Measurements from ENCODE around the gene MAF.

Gene MAF

DNA sequence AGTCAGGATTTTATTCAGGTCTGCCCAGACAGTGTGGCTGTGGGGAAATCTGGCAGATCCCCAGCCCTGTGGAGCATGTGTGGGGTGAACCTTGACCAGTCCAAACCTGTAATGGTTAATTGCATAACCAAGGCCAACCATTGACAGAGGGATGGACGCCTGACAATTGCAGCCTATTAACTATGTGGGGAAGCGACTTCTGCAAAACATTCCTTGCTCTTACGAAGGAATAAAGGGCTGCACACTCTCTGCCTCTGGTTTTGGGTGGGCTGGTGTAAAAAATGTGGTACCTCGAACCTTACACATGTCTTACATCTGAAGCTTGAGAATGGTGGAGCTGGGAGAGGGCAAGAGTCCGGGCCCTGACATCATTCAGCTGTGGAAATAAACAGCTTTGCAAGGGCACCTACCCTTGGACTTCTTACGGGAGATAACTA lies 35.8 kb downstream of the MAF start:
- Histone ChIP-seq H3K27me3 (ENCODE audit: control insufficient read depth, insufficient read depth, low read length) (no peaks in the 10 kb centered on the region), H3K9ac (ENCODE audit: low read length) (no peak overlapping the region), H3K27ac (ENCODE audit: low read depth, low read length) (no peak overlapping the region), H3K4me1 (ENCODE audit: control insufficient read depth, insufficient read depth, low read length) (peaks cover 12% of the 10 kb centered on the region), H3K36me3 (ENCODE audit: control insufficient read depth, insufficient read depth, low read length) (no peaks in the 10 kb centered on the region), H3K4me3 (ENCODE audit: low read depth, low read length) (no peak overlapping the region), H3K9me3 (ENCODE audit: control insufficient read depth, insufficient read depth, low read depth, low read length) (no peaks in the 10 kb centered on the region)

DNA sequence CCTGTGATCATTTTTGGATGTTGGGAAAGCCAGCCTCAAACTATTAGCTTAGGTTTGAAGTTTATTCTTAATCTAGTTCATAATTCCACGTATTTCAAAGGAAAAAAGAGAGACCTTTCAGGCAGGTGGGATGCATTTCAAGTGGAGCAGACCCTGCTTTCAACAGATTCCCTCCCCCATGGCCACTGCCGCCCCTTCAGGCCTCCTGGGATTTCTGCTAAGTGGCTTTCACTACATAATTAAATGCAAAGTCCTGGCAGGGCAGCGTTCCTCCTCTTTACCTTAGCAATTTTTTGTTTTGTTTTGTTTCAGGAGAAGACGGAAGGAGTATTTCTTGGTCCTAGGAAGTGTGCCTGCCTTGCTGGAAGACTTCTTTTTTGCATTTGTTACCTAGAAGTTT lies 36.6 kb downstream of the MAF start:
- no peaks in the 10 kb centered on the region for H3K27me3 ChIP-seq (ENCODE audit: control insufficient read depth, insufficient read depth, low read length)
- peaks cover 12% of the 10 kb centered on the region for H3K4me1 ChIP-seq (ENCODE audit: control insufficient read depth, insufficient read depth, low read length)
- H3K4me3 ChIP-seq (ENCODE audit: low read depth, low read length): no peak overlapping the region
- no peak overlapping the region for H3K27ac ChIP-seq (ENCODE audit: low read depth, low read length)
- no peaks in the 10 kb centered on the region for H3K36me3 ChIP-seq (ENCODE audit: control insufficient read depth, insufficient read depth, low read length)
- H3K9me3 ChIP-seq (ENCODE audit: control insufficient read depth, insufficient read depth, low read depth, low read length): no peaks in the 10 kb centered on the region
- H3K9ac ChIP-seq (ENCODE audit: low read length): no peak overlapping the region

DNA sequence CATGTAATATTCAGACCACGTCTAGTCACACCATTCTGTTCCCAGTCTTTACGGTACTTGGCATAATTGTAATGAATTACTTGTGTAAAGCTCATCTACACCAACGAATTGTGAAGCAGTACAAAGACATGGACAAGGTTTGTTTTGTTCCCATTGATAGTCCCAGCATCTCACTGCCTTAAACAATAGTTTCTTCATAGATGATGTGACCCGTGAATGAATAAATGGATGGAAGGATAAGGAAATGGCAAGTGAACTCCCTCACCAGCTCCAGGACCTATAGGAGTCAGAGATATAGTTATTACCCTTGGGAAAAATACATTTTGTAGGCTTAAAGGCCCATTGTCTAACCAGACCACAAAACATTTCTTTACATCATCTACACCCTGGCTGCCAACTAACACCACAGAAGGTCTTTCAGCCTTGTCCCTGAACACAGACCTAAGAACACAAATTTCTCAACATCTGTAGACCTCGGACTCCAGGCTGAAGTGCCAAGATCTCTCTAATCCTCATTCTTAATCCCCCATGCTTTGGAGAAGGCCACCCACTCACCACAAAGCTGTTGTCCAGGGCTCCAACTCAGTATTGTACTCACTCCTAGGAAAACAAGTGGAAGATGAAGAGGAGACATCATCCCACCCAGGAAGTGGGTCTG lies 38.2 kb downstream of the MAF start:
- Histone ChIP-seq H3K27ac (ENCODE audit: low read depth, low read length) (no peak overlapping the region), H3K9me3 (ENCODE audit: control insufficient read depth, insufficient read depth, low read depth, low read length) (no peaks in the 10 kb centered on the region), H3K27me3 (ENCODE audit: control insufficient read depth, insufficient read depth, low read length) (no peaks in the 10 kb centered on the region), H3K9ac (ENCODE audit: low read length) (no peak overlapping the region), H3K4me3 (ENCODE audit: low read depth, low read length) (no peak overlapping the region), H3K36me3 (ENCODE audit: control insufficient read depth, insufficient read depth, low read length) (no peaks in the 10 kb centered on the region), H3K4me1 (ENCODE audit: control insufficient read depth, insufficient read depth, low read length) (peaks cover 12% of the 10 kb centered on the region)

DNA sequence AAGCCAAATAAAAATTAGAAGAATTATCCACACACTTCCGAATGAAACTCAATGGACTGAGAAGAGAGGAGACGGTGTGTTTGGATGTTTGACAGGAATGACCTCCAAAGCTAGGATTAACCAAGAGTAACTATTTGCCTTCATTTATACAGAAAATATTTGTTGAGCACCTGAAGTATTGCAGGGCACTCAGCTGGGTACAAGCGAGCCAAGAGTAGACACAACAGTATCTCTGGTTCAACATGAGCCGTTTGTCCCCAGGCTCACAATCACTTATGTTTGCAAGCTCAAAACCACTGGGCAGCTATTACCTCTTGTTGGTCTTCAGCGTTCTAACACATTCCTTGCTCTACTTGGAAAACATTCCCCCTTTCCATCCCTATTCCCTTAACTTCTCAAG lies 38.8 kb downstream of the MAF start:
- H3K9ac ChIP-seq (ENCODE audit: low read length): no peak overlapping the region

DNA sequence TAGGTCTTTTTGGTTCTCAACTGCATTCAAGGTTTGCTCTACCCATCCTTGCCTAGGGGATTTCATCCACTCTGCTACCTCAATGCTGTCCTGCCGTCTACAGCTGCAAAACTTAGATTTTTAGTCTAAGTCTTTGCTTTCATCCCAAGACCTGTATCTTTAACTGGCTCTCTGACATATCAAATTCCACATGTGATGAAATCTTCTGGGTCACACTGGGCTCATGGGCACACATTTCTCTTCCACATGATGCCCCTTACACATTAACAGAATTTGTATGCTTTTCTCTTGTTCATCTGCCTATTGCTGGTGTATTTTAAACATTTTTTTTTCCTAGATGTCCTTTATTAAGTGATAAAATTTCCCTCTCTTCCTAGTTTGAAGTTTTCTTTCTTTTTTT lies 39.6 kb downstream of the MAF start:
- no peak overlapping the region for H3K27ac ChIP-seq (ENCODE audit: low read depth, low read length)
- no peaks in the 10 kb centered on the region for H3K27me3 ChIP-seq (ENCODE audit: control insufficient read depth, insufficient read depth, low read length)
- H3K36me3 ChIP-seq (ENCODE audit: control insufficient read depth, insufficient read depth, low read length): no peaks in the 10 kb centered on the region
- no peak overlapping the region for H3K4me3 ChIP-seq (ENCODE audit: low read depth, low read length)
- H3K9ac ChIP-seq (ENCODE audit: low read length): no peak overlapping the region
- H3K9me3 ChIP-seq (ENCODE audit: control insufficient read depth, insufficient read depth, low read depth, low read length): 0 out of 2 replicates have a peak, but pooled peaks cover 2% of the 10 kb centered on the region
- peaks cover 12% of the 10 kb centered on the region for H3K4me1 ChIP-seq (ENCODE audit: control insufficient read depth, insufficient read depth, low read length)

More for the DNA sequence above, 38.8 kb downstream of the MAF start:
- Histone ChIP-seq H3K4me1 (ENCODE audit: control insufficient read depth, insufficient read depth, low read length) (peaks cover 12% of the 10 kb centered on the region), H3K27me3 (ENCODE audit: control insufficient read depth, insufficient read depth, low read length) (no peaks in the 10 kb centered on the region), H3K9me3 (ENCODE audit: control insufficient read depth, insufficient read depth, low read depth, low read length) (no peaks in the 10 kb centered on the region), H3K36me3 (ENCODE audit: control insufficient read depth, insufficient read depth, low read length) (no peaks in the 10 kb centered on the region), H3K27ac (ENCODE audit: low read depth, low read length) (no peak overlapping the region), H3K4me3 (ENCODE audit: low read depth, low read length) (no peak overlapping the region)

DNA sequence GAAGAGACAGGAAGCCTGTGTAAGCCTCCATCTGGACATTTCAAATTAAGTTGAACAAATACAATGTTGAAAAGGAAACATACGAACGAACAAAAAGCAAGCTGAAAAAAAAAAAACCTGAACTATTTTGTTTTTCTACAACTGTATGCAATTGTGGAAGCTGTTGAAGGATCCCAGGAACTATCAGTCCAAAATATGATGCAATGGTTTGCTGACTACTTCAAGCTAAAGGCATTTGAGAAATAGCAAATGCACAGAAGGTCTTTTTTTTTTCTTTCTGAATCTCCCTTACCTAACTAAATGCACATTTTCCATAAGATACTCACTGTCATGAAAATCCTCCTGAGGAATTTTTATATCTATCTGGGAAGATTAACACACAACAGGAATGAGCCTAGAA lies 40.2 kb downstream of the MAF start:
- H3K9me3 ChIP-seq (ENCODE audit: control insufficient read depth, insufficient read depth, low read depth, low read length): 0 out of 2 replicates have a peak, but pooled peaks cover 2% of the 10 kb centered on the region
- H3K36me3 ChIP-seq (ENCODE audit: control insufficient read depth, insufficient read depth, low read length): no peaks in the 10 kb centered on the region
- H3K27me3 ChIP-seq (ENCODE audit: control insufficient read depth, insufficient read depth, low read length): no peaks in the 10 kb centered on the region
- H3K4me1 ChIP-seq (ENCODE audit: control insufficient read depth, insufficient read depth, low read length): peaks cover 12% of the 10 kb centered on the region
- H3K9ac ChIP-seq (ENCODE audit: low read length): no peak overlapping the region
- no peak overlapping the region for H3K4me3 ChIP-seq (ENCODE audit: low read depth, low read length)
- no peak overlapping the region for H3K27ac ChIP-seq (ENCODE audit: low read depth, low read length)

DNA sequence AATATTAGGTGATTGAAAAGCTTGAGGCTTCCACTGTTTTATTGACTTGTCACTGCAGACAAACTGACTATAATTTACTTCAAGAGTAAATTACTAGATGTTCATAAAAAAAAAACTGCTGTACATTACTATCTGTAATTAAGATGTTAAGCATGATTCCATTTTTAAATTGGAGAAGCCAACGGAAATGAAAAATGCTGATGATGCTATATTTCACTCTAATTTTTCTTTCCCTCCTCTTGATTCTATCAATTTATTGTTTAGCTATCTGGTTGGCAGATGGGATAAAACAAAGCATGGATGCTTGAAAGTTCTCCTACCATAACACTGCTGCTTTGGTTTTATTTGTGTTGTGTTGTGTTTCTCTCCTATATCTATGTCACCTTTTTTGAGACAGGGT lies 41.0 kb downstream of the MAF start:
- H3K4me3 ChIP-seq (ENCODE audit: low read depth, low read length): no peak overlapping the region
- no peak overlapping the region for H3K9ac ChIP-seq (ENCODE audit: low read length)
- peaks cover 10% of the 10 kb centered on the region for H3K4me1 ChIP-seq (ENCODE audit: control insufficient read depth, insufficient read depth, low read length)
- H3K27ac ChIP-seq (ENCODE audit: low read depth, low read length): no peak overlapping the region
- H3K27me3 ChIP-seq (ENCODE audit: control insufficient read depth, insufficient read depth, low read length): no peaks in the 10 kb centered on the region
- no peaks in the 10 kb centered on the region for H3K36me3 ChIP-seq (ENCODE audit: control insufficient read depth, insufficient read depth, low read length)
- H3K9me3 ChIP-seq (ENCODE audit: control insufficient read depth, insufficient read depth, low read depth, low read length): 0 out of 2 replicates have a peak, but pooled peaks cover 2% of the 10 kb centered on the region

DNA sequence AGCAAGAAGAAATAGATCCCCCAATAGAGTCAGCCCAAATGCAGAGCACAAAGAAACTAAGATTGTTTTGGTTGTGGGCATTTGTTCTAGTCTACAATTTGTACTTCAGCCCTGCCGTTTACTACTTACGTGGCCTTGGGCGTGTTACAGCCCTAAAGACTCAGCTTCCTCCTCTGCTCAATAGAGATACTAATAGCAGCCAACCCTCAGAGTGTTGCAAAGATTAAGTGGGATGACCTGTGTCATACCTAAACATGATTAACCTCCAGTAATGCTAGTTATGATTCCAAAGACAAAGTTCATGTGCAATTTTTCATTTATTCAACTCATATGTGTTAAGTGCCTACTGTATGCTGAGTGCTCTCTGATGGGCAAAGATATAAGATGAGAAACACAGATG lies 43.1 kb downstream of the MAF start:
- Histone ChIP-seq H3K36me3 (ENCODE audit: control insufficient read depth, insufficient read depth, low read length) (no peaks in the 10 kb centered on the region), H3K4me1 (ENCODE audit: control insufficient read depth, insufficient read depth, low read length) (no peaks in the 10 kb centered on the region), H3K9ac (ENCODE audit: low read length) (no peak overlapping the region), H3K4me3 (ENCODE audit: low read depth, low read length) (no peak overlapping the region), H3K9me3 (ENCODE audit: control insufficient read depth, insufficient read depth, low read depth, low read length) (0 out of 2 replicates have a peak, but pooled peaks cover 2% of the 10 kb centered on the region), H3K27ac (ENCODE audit: low read depth, low read length) (no peak overlapping the region), H3K27me3 (ENCODE audit: control insufficient read depth, insufficient read depth, low read length) (no peaks in the 10 kb centered on the region)

DNA sequence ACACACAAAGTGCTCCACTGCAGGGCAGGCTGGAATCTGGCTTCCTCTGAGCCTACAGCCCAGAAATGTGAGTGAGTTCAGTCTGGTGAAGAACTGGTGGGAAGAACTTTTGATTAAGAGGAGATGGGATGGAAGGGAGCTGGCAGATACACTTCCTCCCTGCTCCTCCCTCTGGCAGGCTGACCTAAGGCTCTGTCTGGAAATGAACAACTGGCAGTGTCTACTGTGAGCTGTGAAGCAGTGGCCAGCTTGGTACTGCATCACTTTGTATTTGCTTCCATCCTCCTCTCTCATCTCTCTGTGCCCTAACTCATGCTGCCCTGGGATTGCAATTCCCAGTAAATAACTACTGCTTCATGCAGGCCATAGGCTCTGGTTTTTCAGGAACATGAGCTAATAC lies 45.6 kb downstream of the MAF start:
- H3K4me3 ChIP-seq (ENCODE audit: low read depth, low read length): no peak overlapping the region
- no peaks in the 10 kb centered on the region for H3K36me3 ChIP-seq (ENCODE audit: control insufficient read depth, insufficient read depth, low read length)
- H3K4me1 ChIP-seq (ENCODE audit: control insufficient read depth, insufficient read depth, low read length): no peaks in the 10 kb centered on the region
- H3K9me3 ChIP-seq (ENCODE audit: control insufficient read depth, insufficient read depth, low read depth, low read length): 0 out of 2 replicates have a peak, but pooled peaks cover 2% of the 10 kb centered on the region
- H3K27me3 ChIP-seq (ENCODE audit: control insufficient read depth, insufficient read depth, low read length): no peaks in the 10 kb centered on the region
- H3K9ac ChIP-seq (ENCODE audit: low read length): no peak overlapping the region
- H3K27ac ChIP-seq (ENCODE audit: low read depth, low read length): no peak overlapping the region

DNA sequence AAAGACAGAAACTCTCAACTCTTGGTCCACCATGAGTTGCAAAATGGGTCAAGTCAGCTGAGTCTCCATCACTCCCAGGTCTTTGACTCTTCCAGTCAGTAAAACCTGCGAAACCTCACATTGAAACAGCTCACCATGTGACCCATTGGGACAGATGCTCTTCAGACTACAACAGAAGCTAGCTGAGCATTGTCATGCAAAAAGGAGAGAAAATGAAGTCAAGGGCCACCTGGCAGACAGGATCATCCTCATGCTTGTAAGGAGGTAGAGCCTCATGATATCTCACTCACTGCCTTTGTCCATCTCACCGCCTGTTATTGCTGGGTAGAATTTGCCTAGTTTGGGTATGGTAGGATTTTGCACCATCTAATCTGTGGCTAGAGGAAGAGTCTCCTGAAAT lies 50.2 kb downstream of the MAF start:
- H3K27ac ChIP-seq (ENCODE audit: low read depth, low read length): no peak overlapping the region
- no peak overlapping the region for H3K9ac ChIP-seq (ENCODE audit: low read length)
- no peaks in the 10 kb centered on the region for H3K4me1 ChIP-seq (ENCODE audit: control insufficient read depth, insufficient read depth, low read length)
- H3K36me3 ChIP-seq (ENCODE audit: control insufficient read depth, insufficient read depth, low read length): no peaks in the 10 kb centered on the region
- H3K4me3 ChIP-seq (ENCODE audit: low read depth, low read length): no peak overlapping the region
- H3K27me3 ChIP-seq (ENCODE audit: control insufficient read depth, insufficient read depth, low read length): no peaks in the 10 kb centered on the region
- no peaks in the 10 kb centered on the region for H3K9me3 ChIP-seq (ENCODE audit: control insufficient read depth, insufficient read depth, low read depth, low read length)

DNA sequence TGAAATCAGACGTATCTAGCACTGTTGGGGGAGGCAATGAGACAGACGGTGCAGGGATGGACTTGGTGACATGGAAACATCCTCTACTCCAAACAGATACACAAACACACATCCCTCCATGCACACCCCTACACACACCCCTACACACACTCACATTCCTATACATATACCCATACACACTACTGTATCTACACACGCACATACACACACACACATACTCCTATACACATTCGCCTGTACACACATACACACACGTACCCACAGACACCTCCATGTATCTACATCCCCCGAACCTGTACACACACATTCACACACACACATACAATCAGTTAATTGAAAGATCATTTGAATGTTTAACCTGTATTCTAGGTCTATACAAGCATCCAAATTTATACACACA lies 53.5 kb downstream of the MAF start:
- Histone ChIP-seq H3K9me3 (ENCODE audit: control insufficient read depth, insufficient read depth, low read depth, low read length) (no peaks in the 10 kb centered on the region), H3K36me3 (ENCODE audit: control insufficient read depth, insufficient read depth, low read length) (no peaks in the 10 kb centered on the region)

More for the DNA sequence above, 53.5 kb downstream of the MAF start:
- Histone ChIP-seq H3K4me1 (ENCODE audit: control insufficient read depth, insufficient read depth, low read length) (no peaks in the 10 kb centered on the region), H3K27ac (ENCODE audit: low read depth, low read length) (no peak overlapping the region), H3K4me3 (ENCODE audit: low read depth, low read length) (no peak overlapping the region), H3K9ac (ENCODE audit: low read length) (no peak overlapping the region), H3K27me3 (ENCODE audit: control insufficient read depth, insufficient read depth, low read length) (no peaks in the 10 kb centered on the region)

Measured in HUES6 (cell line).